RCC 7860 (cell line): Measurements from ENCODE around the gene ZNF408.
A peak's percentile ranks its signal among the peaks of the same experiment; 100 is the strongest.

Source experiments
- DNase-seq: peaks from one replicate; pipeline ENCODE4 v3.0.0-alpha.2; 2015; ENCODE audit warnings: low spot score
- FAIRE-seq: peaks from 2 replicates; lab custom pipeline; 2012; peaks lifted over from hg19 to GRCh38; lab: Jason Lieb, UNC

Gene ZNF408

DNA sequence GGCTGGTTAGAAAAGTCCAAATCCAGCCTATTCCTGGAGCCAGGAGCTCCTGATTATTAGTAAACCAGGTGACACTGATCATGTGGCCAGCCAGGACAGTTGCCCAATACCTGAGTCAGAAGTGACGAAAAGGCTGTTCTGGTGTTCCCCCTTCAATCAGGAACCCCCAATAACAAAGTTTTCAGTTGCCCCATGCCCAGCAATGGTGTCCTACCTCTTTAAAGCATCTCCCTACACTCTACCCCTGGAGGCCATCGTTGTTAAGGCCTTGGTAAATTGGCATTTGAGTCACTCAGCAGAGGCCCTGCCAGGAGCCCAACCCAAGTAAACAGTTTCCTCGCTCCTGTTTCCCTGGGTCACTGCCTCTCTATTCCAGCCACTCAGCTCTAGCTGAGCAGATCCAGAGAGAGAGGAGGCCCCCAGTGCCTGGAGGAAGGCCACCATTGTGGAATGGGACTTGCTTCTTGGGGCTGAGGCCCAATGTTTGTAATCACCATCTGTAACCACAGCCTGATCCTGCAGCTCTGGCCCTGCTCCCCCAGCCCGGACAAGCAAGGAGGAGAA is 25.5 kb upstream of the ZNF408 start:
- no peak for FAIRE-seq

GRCh38 chr11:46675949-46676348 is 24.9 kb upstream of the ZNF408 start:
- FAIRE-seq (no peak), DNase-seq (no peak)

More for the DNA sequence above, 25.5 kb upstream of the ZNF408 start:
- no peak for DNase-seq

GRCh38 chr11:46676436-46677158 is 24.2 kb upstream of the ZNF408 start:
- DNase-seq: no peak
- FAIRE-seq: no peak

GRCh38 chr11:46677169-46677568 is 23.7 kb upstream of the ZNF408 start:
- DNase-seq (no peak), FAIRE-seq (no peak)

DNA sequence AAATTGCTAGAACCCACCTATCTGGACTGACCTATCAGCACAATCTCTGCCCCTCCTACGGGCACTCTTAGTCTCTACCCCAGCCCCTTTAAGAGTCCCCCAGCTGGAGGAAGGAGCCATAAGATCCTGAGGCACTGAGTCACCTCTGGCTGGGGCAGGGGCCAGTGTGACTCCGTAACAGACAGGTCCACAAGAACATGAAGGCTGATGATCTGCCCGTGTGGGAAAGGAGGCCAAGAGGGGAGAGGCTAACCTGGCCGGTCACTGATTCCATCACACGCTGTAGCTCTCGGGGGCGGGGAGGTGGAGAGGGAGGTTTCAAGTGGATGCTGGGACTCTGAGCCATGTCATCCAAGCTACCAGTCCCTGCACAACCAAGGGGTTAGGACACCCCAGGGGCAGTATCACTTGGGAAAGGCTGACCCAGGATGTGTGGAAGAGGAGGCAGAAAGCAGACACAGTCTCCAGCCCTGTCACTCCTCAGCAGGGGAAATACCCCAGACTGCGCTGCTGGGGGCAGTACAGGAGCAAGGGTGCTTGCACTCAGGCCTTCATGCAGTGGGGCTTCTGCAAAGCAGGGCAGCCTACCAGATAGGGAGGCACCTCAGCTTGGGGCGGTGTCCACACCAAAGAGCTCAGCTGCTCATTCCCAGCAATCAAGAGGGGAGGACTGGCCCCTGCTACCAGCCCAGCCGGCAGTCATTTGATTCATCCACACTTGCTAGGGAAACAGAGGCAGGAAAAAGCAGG is 22.7 kb upstream of the ZNF408 start:
- no peak for FAIRE-seq

GRCh38 chr11:46678741-46679130 is 22.1 kb upstream of the ZNF408 start:
- FAIRE-seq (no peak), DNase-seq (no peak)

More for the DNA sequence above, 22.7 kb upstream of the ZNF408 start:
- DNase-seq: no peak

- FAIRE-seq (no peak), DNase-seq (no peak)
Measured at GRCh38 chr11:46679241-46680163, 21.3 kb upstream of the ZNF408 start.

- no peak for FAIRE-seq
- DNase-seq: no peak
Measured at GRCh38 chr11:46680164-46680760, 20.6 kb upstream of the ZNF408 start.

DNA sequence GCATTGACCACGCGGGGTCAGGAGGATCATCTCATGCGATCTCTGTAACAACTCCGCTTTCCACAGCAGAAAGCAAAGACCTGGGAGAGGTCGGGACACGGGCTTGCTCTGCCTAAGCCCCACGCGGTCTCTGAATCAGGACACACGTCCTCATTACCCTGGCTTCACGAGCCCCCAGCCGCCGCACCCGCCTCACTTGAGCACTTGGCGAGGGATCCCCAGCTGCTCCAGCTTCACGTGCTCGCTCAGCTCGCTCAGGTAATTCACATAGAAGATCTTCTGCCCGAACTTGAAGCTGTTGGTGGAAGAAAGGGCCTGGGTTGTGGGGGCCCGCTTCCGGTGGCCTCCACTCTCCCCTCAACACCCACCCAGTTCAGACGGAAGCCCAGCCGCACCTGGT is 20.0 kb upstream of the ZNF408 start:
- FAIRE-seq: no peak
- DNase-seq: no peak

- FAIRE-seq: no peak
- no peak for DNase-seq
Measured at GRCh38 chr11:46681814-46682213, 19.0 kb upstream of the ZNF408 start.

- no peak for DNase-seq
- no peak for FAIRE-seq
Measured at GRCh38 chr11:46682773-46683752, 17.8 kb upstream of the ZNF408 start.

DNA sequence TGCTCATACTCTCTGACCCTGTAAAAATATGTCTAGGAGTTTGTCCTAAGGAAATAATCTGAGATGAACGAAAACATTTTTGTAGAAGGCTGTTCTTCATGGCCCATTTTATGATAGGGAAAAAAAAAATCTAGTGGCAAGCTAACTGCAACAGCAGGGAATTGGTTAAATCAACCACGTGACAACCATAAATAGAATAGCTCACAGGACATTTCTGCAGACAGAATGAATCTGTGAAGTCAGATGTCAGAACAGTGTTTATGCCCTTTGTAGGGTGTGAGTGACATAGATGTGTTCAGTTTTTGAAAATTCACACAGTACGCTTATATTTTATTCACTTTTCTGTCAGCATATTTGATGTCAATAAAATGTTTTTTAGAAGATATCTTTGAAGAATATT is 16.5 kb upstream of the ZNF408 start:
- FAIRE-seq (no peak), DNase-seq (no peak)

DNA sequence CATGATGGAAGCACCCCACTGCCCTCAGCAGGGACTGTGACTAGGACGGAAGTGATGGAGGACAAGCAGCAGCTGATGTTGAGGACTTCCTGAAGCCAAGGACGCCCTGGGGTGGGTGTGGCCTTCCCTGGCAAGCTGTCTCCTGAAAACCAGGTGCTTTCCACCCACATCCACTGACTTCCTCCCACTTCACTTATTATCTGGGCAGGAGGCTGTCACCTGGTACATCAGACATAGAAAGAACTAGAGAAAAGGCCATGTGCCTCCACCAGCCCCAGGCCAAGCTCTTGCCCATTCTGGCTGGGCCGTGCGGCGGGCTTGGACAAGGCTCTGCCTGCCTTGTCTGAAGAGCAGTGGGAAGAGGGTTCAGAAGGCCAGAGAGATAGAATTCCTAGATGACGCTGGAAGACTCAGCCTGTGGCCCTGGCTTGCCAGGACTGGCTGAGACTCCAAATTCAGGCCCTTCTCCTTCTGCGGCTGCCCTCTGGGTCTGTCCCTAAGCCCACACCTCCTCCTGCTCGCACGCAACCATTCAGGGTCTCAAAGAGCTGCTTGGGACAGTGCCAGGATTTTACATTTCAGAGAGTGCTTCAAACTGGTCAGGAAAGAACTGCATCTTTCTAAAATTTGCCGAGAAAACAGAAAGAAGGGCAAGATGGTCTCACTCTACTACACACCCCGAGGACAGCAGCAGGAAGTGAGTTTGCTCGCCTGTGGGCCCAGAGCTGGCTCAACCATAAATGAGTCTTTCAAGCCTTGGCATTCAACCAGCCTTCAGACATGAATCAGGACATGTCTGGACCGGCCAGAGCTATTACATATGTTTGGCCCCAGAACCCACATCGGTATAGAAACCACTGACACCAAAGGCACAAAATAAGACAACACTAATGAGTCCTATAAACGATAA is 13.7 kb upstream of the ZNF408 start:
- FAIRE-seq (no peak), DNase-seq (no peak)

DNA sequence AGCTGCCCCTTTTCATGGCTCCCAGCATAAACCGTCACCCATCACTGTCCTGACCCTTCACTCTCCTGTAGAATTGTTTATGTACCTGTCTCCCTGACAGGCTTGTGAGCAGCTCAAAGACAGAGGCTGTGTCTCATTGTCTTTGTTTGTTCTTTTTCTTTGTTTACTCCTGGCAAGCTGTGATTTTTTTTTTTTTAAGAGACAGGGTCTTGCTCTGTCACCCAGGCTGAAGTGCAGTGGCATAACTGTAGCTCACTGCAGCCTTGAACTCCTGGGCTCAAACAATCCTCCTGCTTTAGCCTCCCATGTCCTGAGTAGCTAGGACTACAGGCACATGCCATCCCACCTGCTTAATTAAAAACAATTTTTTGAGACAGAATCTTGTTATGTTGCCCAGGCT is 10.1 kb upstream of the ZNF408 start:
- DNase-seq (no peak), FAIRE-seq (no peak)

DNA sequence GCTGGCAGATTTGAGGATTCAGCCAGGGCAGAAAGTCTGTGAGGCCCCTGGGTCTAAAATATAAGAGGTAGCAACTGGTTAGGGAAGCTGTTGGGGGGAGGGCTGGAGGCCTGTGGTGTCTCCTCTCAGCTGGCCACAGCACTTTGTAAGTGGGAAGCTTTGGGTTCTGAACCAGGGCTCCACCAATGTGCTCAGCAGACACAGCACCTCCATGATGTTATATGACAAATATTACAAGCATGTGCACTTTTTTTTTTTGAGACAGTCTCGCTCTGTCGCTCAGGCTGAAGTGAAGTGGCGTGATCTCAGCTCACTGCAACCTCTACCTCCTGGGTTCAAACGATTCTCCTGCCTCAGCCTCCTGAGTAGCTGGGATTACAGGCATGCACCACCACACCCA is 8.4 kb upstream of the ZNF408 start:
- DNase-seq (peak; percentile 40), FAIRE-seq (no peak)

DNA sequence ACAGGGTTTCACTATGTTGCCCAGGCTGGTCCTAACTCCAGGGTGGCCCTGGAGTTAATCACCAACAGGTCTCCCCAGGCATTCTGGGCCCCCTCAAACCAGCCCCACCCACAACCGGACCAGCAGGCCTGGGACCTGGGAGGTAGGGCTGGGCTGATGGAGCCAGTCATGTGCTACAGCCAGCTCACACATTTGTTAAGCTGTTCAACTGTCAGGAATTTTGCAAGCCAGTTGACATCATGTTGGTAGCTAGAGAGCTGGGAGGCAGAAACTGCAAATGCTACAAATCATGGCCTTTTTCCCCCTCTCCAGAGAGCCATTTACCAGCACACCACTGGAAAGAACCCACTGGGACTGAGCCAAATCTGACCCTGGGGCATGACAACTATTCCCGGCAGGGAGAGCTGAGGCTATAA is 7.2 kb upstream of the ZNF408 start:
- DNase-seq (peak; percentile 26), FAIRE-seq (no peak)

DNA sequence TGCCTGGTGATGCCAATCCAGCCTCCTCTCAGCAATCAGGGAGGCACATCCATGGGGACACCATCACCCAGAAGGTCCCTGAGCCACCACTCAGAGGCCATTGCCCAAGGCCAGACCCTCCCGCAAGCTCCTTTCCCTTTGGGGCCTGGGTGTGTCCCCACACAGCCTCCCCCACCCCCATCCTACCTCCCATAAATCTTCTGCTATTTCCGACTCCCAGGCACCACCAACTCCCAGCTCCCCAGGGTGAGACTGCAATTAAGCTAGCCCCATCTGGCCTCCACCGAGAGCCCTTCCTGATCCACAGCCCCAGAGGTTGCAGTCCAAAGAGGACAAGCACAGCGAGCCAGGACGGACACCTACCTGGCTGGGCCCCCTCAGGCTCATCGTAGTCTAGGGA is 6.8 kb upstream of the ZNF408 start:
- no peak for FAIRE-seq
- DNase-seq: no peak

GRCh38 chr11:46694607-46695006 is 6.2 kb upstream of the ZNF408 start:
- FAIRE-seq (no peak), DNase-seq (no peak)
